Mesendoderm (in vitro differentiated cells): ENCODE results near the gene PTPRD.

Source experiments
- DNase-seq: peaks from one replicate; pipeline ENCODE4 v3.0.0; 2013
- H2AK5ac ChIP-seq: 2 replicates; pipeline ENCODE4 v1.6.1; 2013; ENCODE audit warnings: low read length, inconsistent platforms
- H2BK120ac ChIP-seq: 2 replicates; pipeline ENCODE4 v1.6.1; 2013; ENCODE audit warnings: low read depth, mild to moderate bottlenecking, low read length, moderate library complexity, mixed read lengths
- H2BK15ac ChIP-seq: replicated peaks from 2 replicates; pipeline ENCODE4 v1.6.1; 2013; ENCODE audit warnings: low read depth, mild to moderate bottlenecking, moderate library complexity
- H2BK5ac ChIP-seq: 2 replicates; pipeline ENCODE4 v1.6.1; 2013; ENCODE audit warnings: low read length, inconsistent platforms
- H3K18ac ChIP-seq: 2 replicates; pipeline ENCODE4 v1.6.1; 2013; ENCODE audit warnings: mild to moderate bottlenecking, low read length, mixed read lengths
- H3K23ac ChIP-seq: one replicate; pipeline ENCODE4 v1.6.1; 2013; ENCODE audit warnings: low read length
- H3K27ac ChIP-seq: 2 replicates; pipeline ENCODE4 v1.5.1; 2013; ENCODE audit warnings: low read depth, mild to moderate bottlenecking, inconsistent platforms, low read length, moderate library complexity
- H3K27me3 ChIP-seq: 2 replicates; pipeline ENCODE4 v1.6.1; 2013; ENCODE audit warnings: low read length, control low read depth, mild to moderate bottlenecking, inconsistent platforms; ENCODE audit not compliant: insufficient read depth, poor library complexity
- H3K36me3 ChIP-seq: 2 replicates; pipeline ENCODE4 v1.6.1; 2013; ENCODE audit warnings: low read length, inconsistent platforms; ENCODE audit not compliant: control insufficient read depth, insufficient read depth
- H3K4ac ChIP-seq: one replicate; pipeline ENCODE4 v1.6.1; 2013; ENCODE audit warnings: low read depth, mild to moderate bottlenecking, low read length, moderate library complexity
- H3K4me1 ChIP-seq: 2 replicates; pipeline ENCODE4 v1.6.1; 2013; ENCODE audit warnings: low read depth, low read length, inconsistent platforms; ENCODE audit not compliant: control insufficient read depth
- H3K4me2 ChIP-seq: 2 replicates; pipeline ENCODE4 v1.6.1; 2013; ENCODE audit warnings: low read length
- H3K4me3 ChIP-seq: 2 replicates; pipeline ENCODE4 v1.5.1; 2013; ENCODE audit warnings: mild to moderate bottlenecking, low read length
- H3K56ac ChIP-seq: one replicate; pipeline ENCODE4 v1.6.1; 2013; ENCODE audit warnings: low read length
- H3K79me1 ChIP-seq: 2 replicates; pipeline ENCODE4 v1.6.1; 2013; ENCODE audit warnings: low read length, inconsistent platforms
- H3K79me2 ChIP-seq: 2 replicates; pipeline ENCODE4 v1.6.1; 2013; ENCODE audit warnings: mild to moderate bottlenecking, low read length; ENCODE audit not compliant: control insufficient read depth, insufficient read depth
- H3K9ac ChIP-seq: 2 replicates; pipeline ENCODE4 v1.6.1; 2013; ENCODE audit warnings: low read length, inconsistent platforms
- H4K5ac ChIP-seq: one replicate; pipeline ENCODE4 v1.6.1; 2013; ENCODE audit warnings: low read length
- H4K8ac ChIP-seq: one replicate; pipeline ENCODE4 v1.6.1; 2013; ENCODE audit warnings: low read depth, mild to moderate bottlenecking, control low read depth, low read length, moderate library complexity
- WGBS: extraction: QIAGEN DNeasy Blood & Tissue Kit; methylation state at CpG from one replicate; pipeline ENCODE4 v1.1.7; 2013; ENCODE audit warnings: low lambda C conversion rate, missing lambda C conversion rate; ENCODE audit not compliant: insufficient coverage; ENCODE audit errors: extremely low coverage; 5-methylcytosine and 5-hydroxymethylcytosine counted together

Gene PTPRD

DNA sequence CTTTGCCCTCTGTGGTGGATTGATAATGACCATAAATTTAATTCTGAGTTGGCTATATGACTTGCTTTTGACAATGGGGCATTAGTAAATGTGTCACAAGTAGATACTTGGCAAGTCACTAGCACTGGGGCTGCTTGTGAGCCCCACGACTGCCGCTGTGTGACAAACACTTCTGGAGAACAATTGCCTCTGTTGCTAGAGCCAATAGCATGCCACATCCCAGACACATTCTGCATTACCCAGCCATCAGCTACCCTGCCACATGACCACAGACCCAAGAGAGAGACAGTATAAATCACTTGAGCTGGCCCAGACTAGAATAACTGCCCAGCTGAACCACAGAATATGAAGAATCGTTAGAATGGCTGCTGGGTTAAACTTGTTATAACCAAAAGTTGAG lies 2060.1 kb downstream of the PTPRD start:
- H3K27me3 ChIP-seq, result no peaks in the 10 kb centered on the region
- no peak overlapping the region for H3K56ac ChIP-seq
- H2BK15ac ChIP-seq, result no peak overlapping the region
- no peak overlapping the region for H3K4me2 ChIP-seq
- H2BK5ac ChIP-seq, result no peak overlapping the region
- no peak overlapping the region for H4K5ac ChIP-seq
- H3K23ac ChIP-seq, result no peak overlapping the region
- WGBS, result no CpG with 5 or more reads among the region's 3 CpGs
- H2BK120ac ChIP-seq, result no peak overlapping the region
- no peak overlapping the region for H3K27ac ChIP-seq
- H3K4ac ChIP-seq, result no peak overlapping the region
- H3K79me1 ChIP-seq, result no peaks in the 10 kb centered on the region
- no peak for DNase-seq
- H4K8ac ChIP-seq, result no peak overlapping the region
- H3K4me3 ChIP-seq, result no peak overlapping the region
- H2AK5ac ChIP-seq, result no peak overlapping the region
- H3K18ac ChIP-seq, result no peak overlapping the region
- H3K4me1 ChIP-seq, result no peaks in the 10 kb centered on the region
- H3K9ac ChIP-seq, result no peak overlapping the region
- no peaks in the 10 kb centered on the region for H3K36me3 ChIP-seq
- H3K79me2 ChIP-seq, result no peaks in the 10 kb centered on the region

DNA sequence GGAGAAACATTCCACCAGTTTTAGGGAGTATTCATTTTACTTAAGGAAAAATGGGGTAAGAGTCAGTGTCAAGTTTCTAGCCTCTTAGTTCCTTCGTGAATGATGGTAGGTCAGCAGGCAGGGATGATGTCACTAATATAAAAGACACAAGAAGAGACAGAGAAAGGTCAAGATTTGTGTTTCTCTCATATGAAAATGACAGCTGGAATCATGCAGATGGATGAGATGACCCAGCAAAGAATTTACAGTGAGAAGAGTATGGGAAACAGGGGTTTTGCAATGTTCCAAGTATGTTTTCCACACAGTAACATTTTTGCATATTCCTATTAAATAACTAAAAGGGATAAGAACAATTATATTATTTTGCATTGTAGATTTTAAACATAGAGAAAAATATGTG lies 2063.6 kb downstream of the PTPRD start:
- Histone ChIP-seq H3K27me3 (no peaks in the 10 kb centered on the region), H3K27ac (no peak overlapping the region), H2BK5ac (no peak overlapping the region), H4K8ac (no peak overlapping the region), H3K56ac (no peak overlapping the region), H3K4me1 (no peaks in the 10 kb centered on the region), H3K4ac (no peak overlapping the region), H2BK15ac (no peak overlapping the region), H3K23ac (no peak overlapping the region), H3K79me1 (no peaks in the 10 kb centered on the region), H3K36me3 (no peaks in the 10 kb centered on the region), H4K5ac (no peak overlapping the region), H3K79me2 (no peaks in the 10 kb centered on the region), H2AK5ac (no peak overlapping the region), H3K18ac (no peak overlapping the region), H2BK120ac (no peak overlapping the region), H3K9ac (no peak overlapping the region), H3K4me2 (no peak overlapping the region), H3K4me3 (no peak overlapping the region)
- whole genome bisulfite sequencing, result no CpG with 5 or more reads among the region's 1 CpG
- DNase-seq, result no peak

DNA sequence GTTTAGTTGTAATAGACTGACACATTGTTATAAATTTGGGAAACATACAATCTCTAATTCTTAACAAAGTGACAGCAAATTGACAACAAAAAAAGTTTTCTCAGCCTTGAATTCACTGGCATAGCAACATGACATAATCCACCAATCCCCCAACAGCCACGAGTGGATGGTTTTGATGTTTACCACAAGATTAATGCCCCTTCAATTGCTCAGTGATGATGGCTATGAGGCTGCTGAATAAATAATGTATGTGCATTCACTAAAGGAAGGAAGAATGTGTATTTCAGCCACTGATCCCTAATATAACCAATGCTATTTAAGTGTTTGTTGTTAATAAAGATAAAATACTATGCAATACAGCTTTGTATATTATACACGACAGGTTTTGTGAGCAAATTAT lies 2069.6 kb downstream of the PTPRD start:
- H3K36me3 ChIP-seq, result no peaks in the 10 kb centered on the region
- no peak overlapping the region for H3K18ac ChIP-seq
- no peak overlapping the region for H3K4me3 ChIP-seq
- no peak overlapping the region for H3K9ac ChIP-seq
- no peak overlapping the region for H3K27ac ChIP-seq
- H2BK15ac ChIP-seq, result no peak overlapping the region
- no peak overlapping the region for H4K5ac ChIP-seq
- H3K4ac ChIP-seq, result no peak overlapping the region
- H3K23ac ChIP-seq, result no peak overlapping the region
- no peak overlapping the region for H4K8ac ChIP-seq
- no peak overlapping the region for H3K56ac ChIP-seq
- no peak for DNase-seq
- no CpG with 5 or more reads among the region's 2 CpGs for WGBS
- no peaks in the 10 kb centered on the region for H3K27me3 ChIP-seq
- H3K79me1 ChIP-seq, result no peaks in the 10 kb centered on the region
- no peak overlapping the region for H3K4me2 ChIP-seq
- H2AK5ac ChIP-seq, result no peak overlapping the region
- no peaks in the 10 kb centered on the region for H3K4me1 ChIP-seq
- H2BK5ac ChIP-seq, result no peak overlapping the region
- no peak overlapping the region for H2BK120ac ChIP-seq
- no peaks in the 10 kb centered on the region for H3K79me2 ChIP-seq

DNA sequence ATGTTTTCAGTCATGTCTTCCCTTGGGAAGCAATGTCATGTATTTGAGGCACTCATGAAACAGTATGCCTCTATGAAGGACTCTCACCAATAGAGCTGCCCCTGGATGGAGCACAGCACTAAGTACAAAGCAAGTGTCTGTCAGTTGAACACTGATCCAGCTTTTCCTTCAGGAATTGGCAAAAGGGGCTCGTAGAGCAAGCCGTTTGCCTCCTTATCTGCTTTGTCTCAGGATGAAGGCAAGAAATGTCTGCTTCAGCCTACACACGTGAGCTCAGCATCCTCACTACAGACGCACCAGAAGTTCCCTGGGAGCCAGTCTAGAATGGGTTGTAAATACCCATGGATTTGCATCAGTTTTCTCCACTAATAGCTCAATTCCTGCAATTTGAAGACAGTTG lies 2070.3 kb downstream of the PTPRD start:
- H3K56ac ChIP-seq, result no peak overlapping the region
- H3K4ac ChIP-seq, result no peak overlapping the region
- no peak overlapping the region for H2BK120ac ChIP-seq
- no peak overlapping the region for H2BK15ac ChIP-seq
- no peak overlapping the region for H3K4me3 ChIP-seq
- no peak overlapping the region for H3K9ac ChIP-seq
- no peak overlapping the region for H3K18ac ChIP-seq
- H4K8ac ChIP-seq, result no peak overlapping the region
- no CpG with 5 or more reads among the region's 4 CpGs for WGBS
- no peak overlapping the region for H3K27ac ChIP-seq
- H4K5ac ChIP-seq, result no peak overlapping the region
- no peak overlapping the region for H3K4me2 ChIP-seq
- no peak overlapping the region for H2BK5ac ChIP-seq
- H3K79me1 ChIP-seq, result no peaks in the 10 kb centered on the region
- no peak for DNase-seq
- no peaks in the 10 kb centered on the region for H3K36me3 ChIP-seq
- H3K23ac ChIP-seq, result no peak overlapping the region
- no peaks in the 10 kb centered on the region for H3K4me1 ChIP-seq
- no peaks in the 10 kb centered on the region for H3K27me3 ChIP-seq
- H2AK5ac ChIP-seq, result no peak overlapping the region
- no peaks in the 10 kb centered on the region for H3K79me2 ChIP-seq

DNA sequence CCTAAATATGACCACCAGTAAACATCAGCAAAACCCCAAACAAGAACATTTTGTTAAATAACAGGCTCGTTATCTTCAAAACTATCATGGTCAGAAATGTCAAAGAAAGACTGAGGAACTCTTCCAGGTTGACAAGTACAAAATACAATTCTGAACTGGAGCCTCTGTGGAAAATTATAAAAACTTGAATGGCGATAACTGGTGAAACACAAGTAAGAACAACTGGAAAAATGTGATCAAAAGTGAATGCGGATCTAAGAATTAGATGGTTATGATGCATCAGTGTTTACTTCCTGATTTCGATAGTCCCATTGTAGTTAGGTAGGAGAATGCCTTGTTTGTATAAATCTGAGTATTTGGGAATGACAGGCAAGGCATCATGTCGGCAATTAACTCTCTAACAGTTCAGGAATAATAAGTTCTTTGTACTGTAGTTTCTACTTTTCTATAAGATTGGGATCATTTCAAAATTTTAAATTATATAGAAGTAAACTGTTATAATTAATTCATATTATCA lies 2073.1 kb downstream of the PTPRD start:
- Histone ChIP-seq H4K8ac (no peak overlapping the region), H3K9ac (no peak overlapping the region), H3K56ac (no peak overlapping the region), H2BK15ac (no peak overlapping the region), H3K27ac (no peak overlapping the region), H3K4me1 (no peaks in the 10 kb centered on the region), H3K23ac (no peak overlapping the region), H3K4me2 (no peak overlapping the region), H3K27me3 (no peaks in the 10 kb centered on the region), H3K79me2 (no peaks in the 10 kb centered on the region), H2AK5ac (no peak overlapping the region), H4K5ac (no peak overlapping the region), H3K4ac (no peak overlapping the region), H3K18ac (no peak overlapping the region), H2BK5ac (no peak overlapping the region), H3K4me3 (no peak overlapping the region), H3K79me1 (no peaks in the 10 kb centered on the region), H3K36me3 (no peaks in the 10 kb centered on the region), H2BK120ac (no peak overlapping the region)
- no peak for DNase-seq
- WGBS, result no CpG with 5 or more reads among the region's 5 CpGs

DNA sequence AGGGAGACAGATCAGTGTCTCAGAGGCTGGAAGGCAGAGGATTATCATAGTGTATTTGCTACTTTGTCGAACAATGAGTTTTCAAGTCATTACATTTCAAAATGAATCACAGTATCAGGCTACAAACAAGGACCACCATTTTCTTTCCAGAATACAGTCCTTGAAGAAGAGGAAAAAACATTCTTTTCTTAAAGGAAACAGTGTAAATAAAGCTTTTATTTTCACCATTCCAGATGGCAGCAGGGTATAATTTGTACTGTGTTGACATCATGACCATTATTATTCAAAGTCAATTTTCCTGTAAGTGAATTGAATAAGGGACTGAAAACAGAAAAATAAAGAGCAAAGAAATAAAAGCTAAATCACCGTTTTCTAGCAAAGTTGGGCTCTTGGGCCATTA lies 2076.0 kb downstream of the PTPRD start:
- WGBS, result no CpG with 5 or more reads among the region's 2 CpGs
- Histone ChIP-seq H3K23ac (no peak overlapping the region), H3K4me3 (no peak overlapping the region), H3K36me3 (no peaks in the 10 kb centered on the region), H2BK120ac (no peak overlapping the region), H3K4ac (no peak overlapping the region), H3K4me2 (no peak overlapping the region), H2AK5ac (no peak overlapping the region), H4K5ac (no peak overlapping the region), H3K18ac (peak overlapping the region; percentile 51), H3K27me3 (no peaks in the 10 kb centered on the region), H3K79me1 (no peaks in the 10 kb centered on the region), H2BK5ac (no peak overlapping the region), H3K4me1 (no peaks in the 10 kb centered on the region), H3K27ac (no peak overlapping the region), H3K56ac (no peak overlapping the region), H3K9ac (no peak overlapping the region), H3K79me2 (no peaks in the 10 kb centered on the region), H4K8ac (no peak overlapping the region), H2BK15ac (no peak overlapping the region)
- DNase-seq, result no peak
